Hematopoietic multipotent progenitor cell treated with erythropoietin and hydrocortisone succinate and interleukin-3 and kit ligand, for 8 days (in vitro differentiated cells): ENCODE measurements around the gene RGS12.

Source experiments
- DNase-seq: peaks from one replicate; pipeline ENCODE4 v3.0.0-alpha.2; 2015

Gene RGS12, protein sequence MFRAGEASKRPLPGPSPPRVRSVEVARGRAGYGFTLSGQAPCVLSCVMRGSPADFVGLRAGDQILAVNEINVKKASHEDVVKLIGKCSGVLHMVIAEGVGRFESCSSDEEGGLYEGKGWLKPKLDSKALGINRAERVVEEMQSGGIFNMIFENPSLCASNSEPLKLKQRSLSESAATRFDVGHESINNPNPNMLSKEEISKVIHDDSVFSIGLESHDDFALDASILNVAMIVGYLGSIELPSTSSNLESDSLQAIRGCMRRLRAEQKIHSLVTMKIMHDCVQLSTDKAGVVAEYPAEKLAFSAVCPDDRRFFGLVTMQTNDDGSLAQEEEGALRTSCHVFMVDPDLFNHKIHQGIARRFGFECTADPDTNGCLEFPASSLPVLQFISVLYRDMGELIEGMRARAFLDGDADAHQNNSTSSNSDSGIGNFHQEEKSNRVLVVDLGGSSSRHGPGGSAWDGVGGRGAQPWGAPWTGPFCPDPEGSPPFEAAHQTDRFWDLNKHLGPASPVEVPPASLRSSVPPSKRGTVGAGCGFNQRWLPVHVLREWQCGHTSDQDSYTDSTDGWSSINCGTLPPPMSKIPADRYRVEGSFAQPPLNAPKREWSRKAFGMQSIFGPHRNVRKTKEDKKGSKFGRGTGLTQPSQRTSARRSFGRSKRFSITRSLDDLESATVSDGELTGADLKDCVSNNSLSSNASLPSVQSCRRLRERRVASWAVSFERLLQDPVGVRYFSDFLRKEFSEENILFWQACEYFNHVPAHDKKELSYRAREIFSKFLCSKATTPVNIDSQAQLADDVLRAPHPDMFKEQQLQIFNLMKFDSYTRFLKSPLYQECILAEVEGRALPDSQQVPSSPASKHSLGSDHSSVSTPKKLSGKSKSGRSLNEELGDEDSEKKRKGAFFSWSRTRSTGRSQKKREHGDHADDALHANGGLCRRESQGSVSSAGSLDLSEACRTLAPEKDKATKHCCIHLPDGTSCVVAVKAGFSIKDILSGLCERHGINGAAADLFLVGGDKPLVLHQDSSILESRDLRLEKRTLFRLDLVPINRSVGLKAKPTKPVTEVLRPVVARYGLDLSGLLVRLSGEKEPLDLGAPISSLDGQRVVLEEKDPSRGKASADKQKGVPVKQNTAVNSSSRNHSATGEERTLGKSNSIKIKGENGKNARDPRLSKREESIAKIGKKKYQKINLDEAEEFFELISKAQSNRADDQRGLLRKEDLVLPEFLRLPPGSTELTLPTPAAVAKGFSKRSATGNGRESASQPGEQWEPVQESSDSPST (N-terminal part only)

GRCh38 chr4:3292571-3293400 is at the start of gene RGS12:
TSS of gene RGS12 (plus strand) at chr4:3293021. CDS start at chr4:3316171, 23,150 bp downstream.
- peak; percentile 89 for DNase-seq

DNA sequence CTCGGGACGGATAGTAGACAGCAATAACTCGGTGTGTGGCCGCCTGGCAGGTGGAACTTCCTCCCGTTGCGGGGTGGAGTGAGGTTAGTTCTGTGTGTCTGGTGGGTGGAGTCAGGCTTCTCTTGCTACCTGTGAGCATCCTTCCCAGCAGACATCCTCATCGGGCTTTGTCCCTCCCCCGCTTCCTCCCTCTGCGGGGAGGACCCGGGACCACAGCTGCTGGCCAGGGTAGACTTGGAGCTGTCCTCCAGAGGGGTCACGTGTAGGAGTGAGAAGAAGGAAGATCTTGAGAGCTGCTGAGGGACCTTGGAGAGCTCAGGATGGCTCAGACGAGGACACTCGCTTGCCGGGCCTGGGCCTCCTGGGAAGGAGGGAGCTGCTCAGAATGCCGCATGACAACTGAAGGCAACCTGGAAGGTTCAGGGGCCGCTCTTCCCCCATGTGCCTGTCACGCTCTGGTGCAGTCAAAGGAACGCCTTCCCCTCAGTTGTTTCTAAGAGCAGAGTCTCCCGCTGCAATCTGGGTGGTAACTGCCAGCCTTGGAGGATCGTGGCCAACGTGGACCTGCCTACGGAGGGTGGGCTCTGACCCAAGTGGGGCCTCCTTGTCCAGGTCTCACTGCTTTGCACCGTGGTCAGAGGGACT is 49.6 kb upstream of the RGS12 start:
- no peak for DNase-seq

- no peak for DNase-seq
Observed at GRCh38 chr4:3244002-3244401, 48.8 kb upstream of the RGS12 start.

GRCh38 chr4:3244747-3245146 is 48.1 kb upstream of the RGS12 start:
- no peak for DNase-seq

- DNase-seq: no peak
Observed at GRCh38 chr4:3245676-3246075, 47.1 kb upstream of the RGS12 start.

DNA sequence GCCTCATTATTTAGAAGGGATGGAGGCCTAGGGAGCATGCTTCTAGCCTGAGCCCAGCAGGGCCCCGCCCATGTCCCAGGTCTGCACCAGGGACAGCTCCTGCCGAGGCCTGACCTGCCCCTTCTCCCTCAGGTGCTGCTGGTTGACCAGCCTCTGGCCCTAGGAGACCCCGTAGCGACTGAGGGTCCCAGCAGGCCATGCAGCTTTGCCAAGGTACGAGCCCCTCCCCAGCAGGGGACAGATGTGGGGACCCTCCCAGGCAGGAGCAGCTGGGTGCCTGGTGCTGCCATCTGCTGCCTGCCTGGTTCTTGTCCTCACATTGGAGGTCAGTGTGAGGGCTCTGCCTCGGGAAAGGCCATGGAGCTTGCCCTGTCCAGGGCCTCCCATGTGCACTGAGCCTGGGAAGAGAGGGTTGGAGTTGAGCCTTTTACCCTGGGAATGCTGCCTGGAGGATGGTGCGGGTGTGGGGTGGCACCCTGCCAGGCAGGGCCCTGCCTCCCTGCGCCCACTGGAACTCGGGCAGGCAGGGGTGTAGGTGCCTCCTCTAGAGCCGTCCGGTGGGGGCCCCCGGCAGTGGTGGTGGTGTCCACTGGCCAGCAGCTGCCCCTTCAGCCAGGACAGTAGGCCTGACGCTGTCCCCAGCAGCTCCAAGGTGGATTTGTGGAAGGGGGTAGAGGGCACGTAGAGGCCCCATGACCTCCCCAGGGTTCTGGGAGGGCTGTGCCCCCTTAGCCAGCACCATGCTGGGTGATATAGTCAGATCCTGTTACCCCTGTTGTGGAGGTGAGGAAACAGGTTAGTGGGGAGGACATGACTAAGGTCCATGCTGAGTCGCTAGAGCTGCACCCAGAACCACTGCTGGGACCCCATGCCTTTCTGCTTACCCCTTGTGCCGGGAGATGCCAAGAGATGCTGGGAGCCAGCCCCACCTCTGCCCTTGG is 46.1 kb upstream of the RGS12 start:
- DNase-seq: no peak

- no peak for DNase-seq
Observed at GRCh38 chr4:3247399-3248177, 45.2 kb upstream of the RGS12 start.

DNA sequence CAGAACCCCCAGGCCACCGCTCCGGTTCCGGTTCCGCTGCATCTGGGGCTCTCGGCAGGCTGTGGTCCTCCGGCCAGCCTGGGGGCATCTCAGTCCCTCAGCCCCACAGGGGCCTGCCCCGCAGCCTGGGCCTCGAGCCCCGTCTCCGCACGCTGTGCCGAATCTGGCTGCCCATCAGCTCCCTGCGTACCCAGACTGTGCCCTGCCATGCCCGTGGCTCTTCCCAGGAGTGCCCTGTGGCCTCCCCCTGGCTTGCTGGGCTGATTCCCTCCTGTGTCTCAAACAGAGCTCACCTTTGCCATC is 44.7 kb upstream of the RGS12 start:
- no peak for DNase-seq

DNA sequence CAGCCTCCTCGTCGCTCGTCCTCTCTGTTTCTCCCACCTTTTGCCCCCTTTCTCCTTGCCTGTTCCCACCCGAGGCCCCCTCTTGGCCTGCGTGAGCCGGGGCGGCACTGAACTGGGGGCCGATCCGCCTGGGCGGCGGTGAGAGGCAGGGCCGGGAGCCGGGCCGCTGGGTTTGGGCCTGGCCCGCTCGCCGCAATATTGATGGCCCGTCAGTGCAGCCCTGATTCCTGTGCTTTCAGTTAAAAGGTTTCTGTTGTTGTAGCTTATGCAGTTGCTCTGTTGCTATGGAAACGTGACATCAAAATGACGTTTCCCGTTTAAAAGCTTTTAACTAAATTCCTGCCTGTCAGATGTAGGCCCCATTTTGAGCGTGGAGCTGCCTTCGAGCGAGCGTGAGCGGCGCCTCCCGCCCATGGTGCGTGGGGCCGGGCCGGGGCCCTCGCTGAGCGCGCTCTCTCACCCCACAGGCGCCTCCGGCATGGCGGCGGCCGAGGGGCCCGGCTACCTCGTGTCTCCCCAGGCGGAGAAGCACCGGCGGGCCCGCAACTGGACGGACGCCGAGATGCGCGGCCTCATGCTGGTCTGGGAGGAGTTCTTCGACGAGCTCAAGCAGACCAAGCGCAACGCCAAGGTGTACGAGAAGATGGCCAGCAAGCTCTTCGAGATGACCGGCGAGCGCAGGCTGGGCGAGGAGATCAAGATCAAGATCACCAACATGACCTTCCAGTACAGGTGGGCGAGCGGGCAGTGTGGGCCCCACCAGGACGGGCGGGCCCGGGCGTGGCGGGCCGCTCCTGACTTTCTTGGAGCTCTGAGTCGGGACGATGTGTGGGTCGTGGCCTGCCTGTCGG is 43.8 kb upstream of the RGS12 start, which contains the start of gene MSANTD1:
TSS of gene MSANTD1 (plus strand) at position 349 of the 851 bp plus-strand sequence. CDS start at position 413, 64 bp downstream.
- no peak for DNase-seq

- DNase-seq: no peak
Observed at GRCh38 chr4:3249711-3250437, 42.9 kb upstream of the RGS12 start.

- DNase-seq: no peak
Observed at GRCh38 chr4:3250438-3250955, 42.3 kb upstream of the RGS12 start.

GRCh38 chr4:3250956-3251690 is 41.7 kb upstream of the RGS12 start:
- DNase-seq: no peak

- DNase-seq: no peak
Observed at GRCh38 chr4:3251691-3252479, 40.9 kb upstream of the RGS12 start.

- no peak for DNase-seq
Observed at GRCh38 chr4:3252480-3252828, 40.4 kb upstream of the RGS12 start.

- DNase-seq: no peak
Observed at GRCh38 chr4:3252831-3253641, 39.8 kb upstream of the RGS12 start.
